ENCODE data around the gene CNGA4.
A peak's percentile ranks its signal among the peaks of the same experiment; 100 is the strongest.
"Not testable (repeated sequence)": the region's sequence is repeated elsewhere in the genome, so short reads cannot be mapped to it uniquely, and the experiment has no call there.

Gene CNGA4

GRCh38 chr11:6228520-6228919 is 10.4 kb upstream of the CNGA4 start:
- no peak for DNase-seq

- DNase-seq: no peak
These were observed 9.0 kb upstream of the CNGA4 start for GRCh38 chr11:6229911-6230310.

- no peak for DNase-seq
These were observed 6.0 kb upstream of the CNGA4 start for GRCh38 chr11:6232899-6233298.

- DNase-seq: no peak
These were observed 4.9 kb upstream of the CNGA4 start for GRCh38 chr11:6233984-6234386.

- DNase-seq: peak; percentile 99
These were observed 4.3 kb upstream of the CNGA4 start, which contains the start of gene FHIP1B for GRCh38 chr11:6234387-6235107. FHIP1B (minus strand) TSS chr11:6234636; CDS start chr11:6224516, 10,120 bp downstream.

GRCh38 chr11:6237266-6237665 is 1.6 kb upstream of the CNGA4 start:
- DNase-seq: no peak

GRCh38 chr11:6237761-6238302 is 1.1 kb upstream of the CNGA4 start:
- no peak for DNase-seq

- DNase-seq: no peak
These were observed 1.2 kb downstream of the CNGA4 start for GRCh38 chr11:6240139-6240538.

- DNase-seq: no peak
These were observed 1.9 kb downstream of the CNGA4 start for GRCh38 chr11:6240781-6241180.

- no peak for DNase-seq
These were observed 2.4 kb downstream of the CNGA4 start for GRCh38 chr11:6241316-6241715.

- no peak for DNase-seq
These were observed 6.6 kb downstream of the CNGA4 start for GRCh38 chr11:6245536-6245935.

GRCh38 chr11:6248248-6248647 is 9.4 kb downstream of the CNGA4 start:
- no peak for DNase-seq

GRCh38 chr11:6248897-6249296 is 10.0 kb downstream of the CNGA4 start:
- DNase-seq: not testable (repeated sequence)

GRCh38 chr11:6249770-6250555 is 11.1 kb downstream of the CNGA4 start:
- no peak for DNase-seq

GRCh38 chr11:6251120-6251733 is 12.3 kb downstream of the CNGA4 start:
- peak; percentile 66 to 77 for DNase-seq

GRCh38 chr11:6251990-6252473 is 13.1 kb downstream of the CNGA4 start:
- DNase-seq: no peak

- DNase-seq: no peak
These were observed 14.3 kb downstream of the CNGA4 start for GRCh38 chr11:6253197-6253596.

- no peak for DNase-seq
These were observed 19.3 kb downstream of the CNGA4 start for GRCh38 chr11:6258141-6258540.

GRCh38 chr11:6258571-6259081 is 19.7 kb downstream of the CNGA4 start:
- peak in 1 of 2 experiments; percentile 31 for DNase-seq

GRCh38 chr11:6260207-6260726 is 21.4 kb downstream of the CNGA4 start:
- no peak for DNase-seq

- no peak for DNase-seq
These were observed 24.8 kb downstream of the CNGA4 start for GRCh38 chr11:6263662-6264061.

GRCh38 chr11:6268820-6269219 is 29.9 kb downstream of the CNGA4 start:
- no peak for DNase-seq

GRCh38 chr11:6269994-6270393 is 31.1 kb downstream of the CNGA4 start:
- no peak for DNase-seq
